ENCODE measurements around the gene ATP2B2.

- TF ChIP-seq POLR2A (IDR thresholded peaks at IDR 0.05): no peak
- TF ChIP-seq CTCF (IDR thresholded peaks at IDR 0.05 in 4 of 5, conservative IDR thresholded peaks at IDR 0.05 in 1 of 5): no peak
Measured at GRCh38 chr3:10460951-10461545, 44.3 kb downstream of the ATP2B2 start.
